Mucosa of descending colon (tissue), 3 donors: ENCODE data around the gene REPS1. TPM values are rescaled to one million over a fixed set of nuclear protein-coding genes. Genes with fewer than 3 reads are reported as not detected.
"Not testable (repeated sequence)": the region's sequence is repeated elsewhere in the genome, so short reads cannot be mapped to it uniquely, and the experiment has no call there.

Source experiments
- ATAC-seq: fragments of 200-7000 bp; cut with Tn5 transposase; one replicate; pipeline ENCODE4 v1.9.1; 2020; ENCODE audit warnings: mild to moderate bottlenecking, moderate library complexity
- DNase-seq, 3 donors: peaks; one replicate each; pipeline ENCODE4 v3.0.0-alpha.2; 2020
- H3K36me3 ChIP-seq: fragments of 200-600 bp; one replicate; pipeline ENCODE4 v1.8.0; 2021; ENCODE audit warnings: low read depth, mild to moderate bottlenecking
- H3K4me1 ChIP-seq: fragments of 200-600 bp; one replicate; pipeline ENCODE4 v1.8.0; 2021; ENCODE audit warnings: low read depth, mild to moderate bottlenecking
- H3K4me3 ChIP-seq: fragments of 200-600 bp; one replicate; pipeline ENCODE4 v1.8.0; 2021; ENCODE audit warnings: mild to moderate bottlenecking
- H3K9me3 ChIP-seq: fragments of 200-600 bp; one replicate; pipeline ENCODE4 v1.8.0; 2021; ENCODE audit warnings: mild to moderate bottlenecking
- CTCF ChIP-seq: fragments of 200-600 bp; IDR thresholded peaks from one replicate; pipeline ENCODE4 v1.8.0; 2022; ENCODE audit warnings: antibody characterized with exemption, mild to moderate bottlenecking
- intact Hi-C, 2 donors: fragments of 100-400 bp; cut with DNase I in 1 of 2; cut with micrococcal nuclease in 1 of 2; formaldehyde crosslinking; loops; one replicate each; pipeline versions ENCODE4 v1.11.0 to v1.11.1; 2022; cut with DNase I, micrococcal nuclease
- total RNA-seq, 3 donors: library from RNA; stranded (reverse); fragmentation: NEBNext Ultra II Directional in 2 of 3; extraction: Animal tissue kit (Norgen Biotek cat#: 25700) in 2 of 3; gene quantifications; one replicate each; pipeline versions ENCODE4 v1.2.1 to v1.2.4, GENCODE V29; 2021 to 2023
- donor health status: DM: no; HTN: no; CAD: no; lungs with moderate emphysema.
- donor health status: DM: no; HTN: no; CAD: no.
- donor health status: DM: no; HTN: yes; CAD: no.

The REPS1 gene
- total RNA-seq, 3 donors from 2014 or later: 31.4 to 42.4 (median 33.6) TPM

GRCh38 chr6:138997136-138997535, 9.1 kb upstream of the REPS1 start:
- TF ChIP-seq CTCF: no peak
- no peaks in the 10 kb centered on the region for H3K9me3 ChIP-seq
- peaks cover 6% of the 10 kb centered on the region for H3K4me1 ChIP-seq
- no peak overlapping the region for H3K4me3 ChIP-seq
- ATAC-seq (no peak), DNase-seq (no peak)
- H3K36me3 ChIP-seq: no peaks in the 10 kb centered on the region
- intact Hi-C loops: no loop called here

- Histone ChIP-seq H3K4me1 (peaks cover 6% of the 10 kb centered on the region), H3K36me3 (no peaks in the 10 kb centered on the region), H3K4me3 (no peak overlapping the region), H3K9me3 (no peaks in the 10 kb centered on the region)
- TF ChIP-seq CTCF: no peak
- ATAC-seq: no peak
- no peak for DNase-seq
- intact Hi-C loops: no loop called here
Observed at GRCh38 chr6:138996524-138996923, 8.5 kb upstream of the REPS1 start.

- H3K36me3 ChIP-seq, H3K9me3 ChIP-seq, DNase-seq, H3K4me3 ChIP-seq, intact Hi-C loops: not testable (repeated sequence)
- peak; percentile 14 for ATAC-seq
- H3K4me1 ChIP-seq: peaks cover 14% of the 10 kb centered on the region
Observed at GRCh38 chr6:138993410-138993809, 5.4 kb upstream of the REPS1 start.

GRCh38 chr6:138992965-138993364, 4.9 kb upstream of the REPS1 start:
- ATAC-seq, DNase-seq, H3K36me3 ChIP-seq, H3K4me3 ChIP-seq, intact Hi-C loops, H3K9me3 ChIP-seq: not testable (repeated sequence)
- H3K4me1 ChIP-seq: peaks cover 14% of the 10 kb centered on the region

GRCh38 chr6:138991206-138991605, 3.2 kb upstream of the REPS1 start:
- DNase-seq (no peak), ATAC-seq (no peak)
- H3K4me1 ChIP-seq: peaks cover 14% of the 10 kb centered on the region
- H3K4me3 ChIP-seq: no peak overlapping the region
- no peaks in the 10 kb centered on the region for H3K9me3 ChIP-seq
- TF ChIP-seq CTCF: no peak
- H3K36me3 ChIP-seq: no peaks in the 10 kb centered on the region
- intact Hi-C loops: no loop called here

GRCh38 chr6:138989098-138989983, 1.3 kb upstream of the REPS1 start:
- H3K9me3 ChIP-seq: no peaks in the 10 kb centered on the region
- TF ChIP-seq CTCF: no peak
- ATAC-seq (no peak), DNase-seq (no peak)
- H3K4me3 ChIP-seq: no peak overlapping the region
- H3K4me1 ChIP-seq: peaks cover 19% of the 10 kb centered on the region
- intact Hi-C loops: no loop called here
- no peaks in the 10 kb centered on the region for H3K36me3 ChIP-seq
